ENCODE data around the gene NOS1AP.

- no peak for TF ChIP-seq POLR2A (IDR thresholded peaks at IDR 0.05)
- no peak for TF ChIP-seq CTCF (IDR thresholded peaks at IDR 0.05)
Measured at GRCh38 chr1:162117039-162117774, 47.7 kb downstream of the NOS1AP start.

Data from lower leg skin (tissue), 3 donors.